ENCODE data around the gene CD14.

- no peak for TF ChIP-seq CTCF (conservative IDR thresholded peaks at IDR 0.05 in 1 of 2, IDR thresholded peaks at IDR 0.05 in 1 of 2; ENCODE audit: extremely low read depth in 1 of 2, insufficient read depth in 1 of 2, low read depth in 1 of 2, low read length in 2 of 2)
- TF ChIP-seq EZH2 (IDR thresholded peaks at IDR 0.05; ENCODE audit: borderline replicate concordance, low read length): no peak
These were observed 45.0 kb upstream of the CD14 start for GRCh38 chr5:140677947-140678346.

Data from mammary epithelial cell (primary cell).